Endothelial cell of umbilical vein (primary cell): ENCODE measurements around the gene CFAP77. TPM values are rescaled to one million over a fixed set of nuclear protein-coding genes. Genes with fewer than 3 reads are reported as not detected.

Experiments used
- BruUV-seq: library from RNA; stranded (reverse); fragments of 400-500 nt; replicated peaks from 2 replicates; lab custom pipeline; 2021; lab: Mats Ljungman, UMichigan
- CTCF ChIA-PET: fragments of 300-600, 350-600 bp; sonication (Branson Sonifier 250); formaldehyde crosslinking; loops from one replicate; lab custom pipeline; 2021; ENCODE audit warnings: antibody characterized with exemption, inconsistent platforms; lab: Charles Lee
- POLR2A ChIA-PET: fragments of 300-600, 350-600 bp; sonication (Branson Sonifier 250); formaldehyde crosslinking; loops from one replicate; lab custom pipeline; 2021; ENCODE audit warnings: antibody characterized with exemption, inconsistent platforms; lab: Charles Lee
- DNase-seq: peaks from one replicate; pipeline ENCODE4 v3.0.0-alpha.2; 2011; ENCODE audit warnings: low read depth, low spot score
- FAIRE-seq: peaks from 2 replicates; lab custom pipeline; 2011; peaks lifted over from hg19 to GRCh38; lab: Jason Lieb, UNC
- H2AFZ ChIP-seq: 2 replicates; pipeline ENCODE4 v1.6.0; 2012; ENCODE audit warnings: low read depth, low read length, control low read depth, inconsistent platforms
- H3K27ac ChIP-seq: 2 replicates; pipeline ENCODE4 v1.5.1; 2011; ENCODE audit warnings: low read depth, mild to moderate bottlenecking, control low read depth, low read length, moderate library complexity; ENCODE audit not compliant: insufficient read depth
- H3K27me3 ChIP-seq, 2 experiments: 2 replicates each; pipeline versions ENCODE4 v1.6.0 to v1.6.1; 2011; ENCODE audit warnings: low read length in 2 of 2, mixed read lengths in 1 of 2; ENCODE audit not compliant: control insufficient read depth in 2 of 2, insufficient read depth in 2 of 2
- H3K36me3 ChIP-seq, 2 experiments: 2 replicates in 1 of 2; 3 replicates in 1 of 2; pipeline ENCODE4 v1.5.1; 2011; ENCODE audit warnings: low read length in 2 of 2, mild to moderate bottlenecking in 1 of 2, moderate library complexity in 1 of 2; ENCODE audit not compliant: control insufficient read depth in 2 of 2, insufficient read depth in 2 of 2; ENCODE audit errors: extremely low read depth in 1 of 2
- H3K4me1 ChIP-seq: 3 replicates; pipeline ENCODE4 v1.5.1; 2011; ENCODE audit warnings: mild to moderate bottlenecking, low read length; ENCODE audit not compliant: control insufficient read depth, insufficient read depth; ENCODE audit errors: extremely low read depth
- H3K4me2 ChIP-seq: 2 replicates; pipeline ENCODE4 v1.6.1; 2011; ENCODE audit warnings: low read length, control low read depth, mixed read lengths; ENCODE audit not compliant: insufficient read depth
- H3K4me3 ChIP-seq, 3 experiments: fragments of 200-600 bp in 1 of 3; sonication (generic), shearing (Covaris generic) in 1 of 3; replicated peaks in 1 of 3; 2 replicates each; pipeline ENCODE4 v1.5.1; 2011 to 2016; ENCODE audit warnings: control low read depth in 3 of 3, low read length in 3 of 3, mild to moderate bottlenecking in 2 of 3, inconsistent platforms in 1 of 3, low read depth in 1 of 3, moderate library complexity in 1 of 3; ENCODE audit not compliant: insufficient read depth in 1 of 3
- H3K79me2 ChIP-seq: 2 replicates; pipeline ENCODE4 v1.6.0; 2012; ENCODE audit warnings: low read length, inconsistent platforms; ENCODE audit not compliant: control insufficient read depth, insufficient read depth
- H3K9ac ChIP-seq: replicated peaks from 2 replicates; pipeline ENCODE3; 2011; ENCODE audit warnings: low read length, control low read depth; ENCODE audit not compliant: insufficient read depth; ENCODE audit errors: extremely low read depth
- H3K9me1 ChIP-seq: replicated peaks from 3 replicates; pipeline ENCODE4 v1.6.0; 2011; ENCODE audit warnings: mild to moderate bottlenecking, low read length; ENCODE audit not compliant: control insufficient read depth, insufficient read depth; ENCODE audit errors: extremely low read depth
- H3K9me3 ChIP-seq: replicated peaks from 2 replicates; pipeline ENCODE4 v1.5.1; 2012; ENCODE audit warnings: low read length, inconsistent platforms; ENCODE audit not compliant: control insufficient read depth, insufficient read depth
- H4K20me1 ChIP-seq: replicated peaks from 2 replicates; pipeline ENCODE3; 2011; ENCODE audit warnings: mild to moderate bottlenecking, low read length; ENCODE audit not compliant: control insufficient read depth, insufficient read depth; ENCODE audit errors: extremely low read depth
- EZH2 ChIP-seq: IDR thresholded peaks from 2 replicates; pipeline ENCODE4 v1.6.1; 2012; ENCODE audit warnings: borderline replicate concordance, low read depth, mild to moderate bottlenecking, moderate library complexity, low read length, inconsistent platforms; ENCODE audit not compliant: severe bottlenecking
- FOS ChIP-seq: IDR thresholded peaks from 2 replicates; pipeline ENCODE4 v1.6.1; 2011; ENCODE audit warnings: mild to moderate bottlenecking, low read length, moderate library complexity, borderline replicate concordance; ENCODE audit not compliant: insufficient read depth
- GATA2 ChIP-seq: IDR thresholded peaks from 2 replicates; pipeline ENCODE4 v1.7.0; 2011; ENCODE audit warnings: low read depth, mild to moderate bottlenecking, moderate library complexity, mixed read lengths, low read length; ENCODE audit not compliant: insufficient read length, insufficient read depth
- JUN ChIP-seq: IDR thresholded peaks from 2 replicates; pipeline ENCODE4 v1.6.1; 2011; ENCODE audit warnings: borderline replicate concordance, low read depth; ENCODE audit not compliant: insufficient read length, insufficient read depth
- MAX ChIP-seq: IDR thresholded peaks from 2 replicates; pipeline ENCODE4 v1.6.1; 2011; ENCODE audit not compliant: insufficient read depth, insufficient read length
- MYC ChIP-seq: IDR thresholded peaks from one replicate; pipeline ENCODE4 v1.6.1; 2011; ENCODE audit warnings: mild to moderate bottlenecking, low read depth, low read length
- POLR2A ChIP-seq: IDR thresholded peaks from 2 replicates; pipeline ENCODE4 v1.6.1; 2012; ENCODE audit warnings: low read depth, mild to moderate bottlenecking, control low read depth, low read length
- POLR2AphosphoS5 ChIP-seq: IDR thresholded peaks from 2 replicates; pipeline ENCODE4 v1.6.1; 2012; ENCODE audit warnings: low read depth, mild to moderate bottlenecking, control low read depth, low read length, moderate library complexity; ENCODE audit not compliant: insufficient read depth
- dilution Hi-C: fragments of 300-500 bp; cut with MboI; formaldehyde crosslinking; loops from one replicate; pipeline ENCODE4 v1.15.0; 2019; ENCODE audit warnings: low sequenced_read_pairs; ENCODE audit not compliant: extremely low pct_ligation_motif_present
- intact Hi-C: fragments of 100-400 bp; cut with micrococcal nuclease; formaldehyde crosslinking; loops from one replicate; pipeline ENCODE4 v1.10.0; 2022
- polyA plus RNA-seq, 4 experiments: library from polyadenylated mRNA; depleted of rRNA in 3 of 4; stranded (reverse) in 3 of 4; unstranded in 1 of 4; fragments of >200 nt; gene quantifications; 2 replicates each; pipeline versions ENCODE4 v1.2.1 to v1.2.3, GENCODE V29; 2011 to 2012; ENCODE audit warnings: missing spikeins in 1 of 4
- total RNA-seq: library from RNA; stranded (reverse); gene quantifications from 2 replicates; pipeline ENCODE4 v1.2.3, GENCODE V29; 2021
- TF ChIP-seq, protein P1 (sequence below), 2 donors: IDR thresholded peaks; 1 replicate in 1 of 2; 2 replicates in 1 of 2; pipeline ENCODE4 v1.5.1; 2011; ENCODE audit warnings: low read length in 2 of 2, mild to moderate bottlenecking in 2 of 2, moderate library complexity in 2 of 2, control low read depth in 1 of 2, inconsistent platforms in 1 of 2, low read depth in 1 of 2; ENCODE audit not compliant: insufficient read depth in 1 of 2; ENCODE audit errors: extremely low read depth in 1 of 2

CFAP77 gene
- total and polyA plus RNA-seq, 2 donors (not counting 3 experiments of a cell fraction or from before 2014, with no cell fraction given) = not detected

DNA sequence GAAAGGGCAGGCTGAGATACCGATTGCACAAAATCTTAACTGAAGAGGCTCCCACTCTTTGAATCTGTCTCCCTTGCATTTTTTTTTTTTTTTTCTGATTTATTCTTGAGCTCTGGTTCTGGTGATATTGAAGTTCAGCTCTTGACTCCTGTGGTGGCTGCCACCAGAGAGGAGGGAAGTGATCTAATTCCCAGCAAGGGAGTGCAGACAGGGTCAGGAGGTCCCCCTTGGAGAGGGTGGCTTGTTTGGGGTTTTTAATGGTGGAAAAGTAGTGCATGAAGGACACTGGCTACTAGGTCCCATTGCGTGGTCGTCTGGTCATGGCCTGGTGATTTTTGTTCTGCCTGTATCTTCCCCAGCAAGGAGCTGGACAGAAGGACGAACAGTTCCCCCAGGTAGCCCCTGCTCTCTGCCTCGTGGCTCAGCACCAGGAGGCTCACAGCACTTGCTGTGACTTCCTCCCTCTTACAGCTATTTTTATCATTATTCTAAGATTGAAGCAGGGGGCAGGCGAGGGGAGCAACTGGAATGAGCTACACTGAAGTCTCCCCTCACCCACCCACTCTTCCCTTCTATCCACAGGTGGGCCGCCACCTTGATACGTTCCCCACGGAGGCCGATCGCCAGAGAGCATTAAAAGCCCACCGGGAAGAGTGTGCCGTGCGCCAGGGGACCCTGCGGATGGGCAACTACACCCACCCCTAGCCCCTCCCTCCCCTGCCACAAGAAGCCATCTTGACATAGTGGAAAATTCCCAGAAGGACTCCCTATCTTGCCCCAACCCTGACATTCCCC lies 162.0 kb downstream of the CFAP77 start:
- Histone ChIP-seq H3K27me3 (peaks cover 8 to 9% of the 10 kb centered on the region in 2 experiments), H3K36me3 (no peaks in the 10 kb centered on the region), H3K27ac (no peak overlapping the region), H4K20me1 (no peaks in the 10 kb centered on the region), H3K9ac (no peak overlapping the region), H3K4me1 (no peaks in the 10 kb centered on the region), H2AFZ (no peak overlapping the region), H3K9me3 (no peaks in the 10 kb centered on the region), H3K79me2 (no peaks in the 10 kb centered on the region), H3K4me3 (no peak overlapping the region), H3K4me2 (no peak overlapping the region), H3K9me1 (no peaks in the 10 kb centered on the region)
- BruUV-seq = no TSS peak
- DNase-seq (no peak), FAIRE-seq (no peak)
- TF ChIP-seq POLR2AphosphoS5 (no peak), FOS (no peak), GATA2 (no peak), JUN (no peak), EZH2 (no peak), MYC (no peak), POLR2A (no peak), MAX (no peak)
- TF ChIP-seq, protein P1, sequence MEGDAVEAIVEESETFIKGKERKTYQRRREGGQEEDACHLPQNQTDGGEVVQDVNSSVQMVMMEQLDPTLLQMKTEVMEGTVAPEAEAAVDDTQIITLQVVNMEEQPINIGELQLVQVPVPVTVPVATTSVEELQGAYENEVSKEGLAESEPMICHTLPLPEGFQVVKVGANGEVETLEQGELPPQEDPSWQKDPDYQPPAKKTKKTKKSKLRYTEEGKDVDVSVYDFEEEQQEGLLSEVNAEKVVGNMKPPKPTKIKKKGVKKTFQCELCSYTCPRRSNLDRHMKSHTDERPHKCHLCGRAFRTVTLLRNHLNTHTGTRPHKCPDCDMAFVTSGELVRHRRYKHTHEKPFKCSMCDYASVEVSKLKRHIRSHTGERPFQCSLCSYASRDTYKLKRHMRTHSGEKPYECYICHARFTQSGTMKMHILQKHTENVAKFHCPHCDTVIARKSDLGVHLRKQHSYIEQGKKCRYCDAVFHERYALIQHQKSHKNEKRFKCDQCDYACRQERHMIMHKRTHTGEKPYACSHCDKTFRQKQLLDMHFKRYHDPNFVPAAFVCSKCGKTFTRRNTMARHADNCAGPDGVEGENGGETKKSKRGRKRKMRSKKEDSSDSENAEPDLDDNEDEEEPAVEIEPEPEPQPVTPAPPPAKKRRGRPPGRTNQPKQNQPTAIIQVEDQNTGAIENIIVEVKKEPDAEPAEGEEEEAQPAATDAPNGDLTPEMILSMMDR (IDR thresholded peaks at IDR 0.05; ENCODE audit: extremely low read depth in 1 of 2, insufficient read depth in 1 of 2, low read depth in 1 of 2, low read length in 2 of 2) = no peak
- ChIA-PET CTCF (interaction anchor here (0.7 to 7.7 kb wide), 5 partner anchors 14 to 160 kb away, joined by 3 to 169 read pairs (median 4); no protein-coding TSS in a partner anchor), POLR2A (no interaction called here)
- intact Hi-C loops = no loop called here
- dilution Hi-C loops = no loop called here
